H7 (cell line): ENCODE measurements around the gene AGAP2. TPM values are rescaled to one million over a fixed set of nuclear protein-coding genes. Genes with fewer than 3 reads are reported as not detected.

Experiments
- DNase-seq: peaks from one replicate; pipeline ENCODE4 v3.0.0; 2012
- H3K27me3 ChIP-seq: 2 replicates; pipeline ENCODE4 v1.6.0; 2011; ENCODE audit warnings: mild to moderate bottlenecking, low read length; ENCODE audit not compliant: control insufficient read depth, insufficient read depth
- H3K36me3 ChIP-seq: replicated peaks from 2 replicates; pipeline ENCODE4 v1.5.1; 2011; ENCODE audit warnings: low read length; ENCODE audit not compliant: control insufficient read depth, insufficient read depth
- H3K4me3 ChIP-seq: 2 replicates; pipeline ENCODE4 v1.5.1; 2011; ENCODE audit warnings: low read depth, mild to moderate bottlenecking, control low read depth, low read length, moderate library complexity; ENCODE audit not compliant: insufficient read depth
- total RNA-seq: library from RNA; depleted of rRNA; stranded (reverse); fragments of >200 nt; shearing (Covaris generic); gene quantifications from 2 replicates; pipeline ENCODE4 v1.2.3, GENCODE V29; 2014; rRNA removed

AGAP2 gene
- total RNA-seq, result 0.30 and 0.35 TPM in 2 replicates

DNA sequence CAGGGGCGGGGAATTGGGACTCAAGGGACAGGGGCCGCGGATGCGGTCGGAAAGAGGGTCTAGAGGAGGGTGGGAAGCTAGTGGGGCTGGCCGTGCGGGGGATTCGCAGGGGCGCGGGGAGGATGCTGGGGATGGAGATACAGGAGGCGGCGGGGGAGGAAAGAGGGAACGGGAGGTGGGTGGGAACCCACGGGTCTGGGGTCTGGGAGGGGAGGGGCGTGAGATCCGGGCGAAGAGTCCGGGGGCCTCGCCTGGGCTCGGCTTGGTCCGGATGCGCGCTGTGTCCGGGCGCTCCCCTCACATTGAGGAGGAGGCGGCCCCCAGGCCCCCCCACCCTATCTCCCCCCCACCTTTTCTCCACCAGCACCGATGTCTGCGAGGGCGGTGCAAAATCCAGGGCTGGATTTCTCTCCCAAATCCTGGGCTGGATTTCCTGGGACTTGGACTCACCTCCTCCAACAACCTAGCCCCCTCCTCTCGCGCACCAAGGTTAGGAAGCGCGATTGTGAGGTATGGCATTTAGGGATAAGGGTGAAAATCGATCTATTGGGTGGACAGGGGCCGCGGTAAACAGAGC, at the start of gene AGAP2:
AGAP2 (minus strand) TSS at position 82 of the 577 bp plus-strand sequence. CDS start 496 bp downstream, outside the sequence.
- H3K4me3 ChIP-seq, result peak within 1 kb of the TSS; percentile 43
- peaks cover 90% of the 10 kb centered on the region for H3K27me3 ChIP-seq
- peak; percentile 92 for DNase-seq

DNA sequence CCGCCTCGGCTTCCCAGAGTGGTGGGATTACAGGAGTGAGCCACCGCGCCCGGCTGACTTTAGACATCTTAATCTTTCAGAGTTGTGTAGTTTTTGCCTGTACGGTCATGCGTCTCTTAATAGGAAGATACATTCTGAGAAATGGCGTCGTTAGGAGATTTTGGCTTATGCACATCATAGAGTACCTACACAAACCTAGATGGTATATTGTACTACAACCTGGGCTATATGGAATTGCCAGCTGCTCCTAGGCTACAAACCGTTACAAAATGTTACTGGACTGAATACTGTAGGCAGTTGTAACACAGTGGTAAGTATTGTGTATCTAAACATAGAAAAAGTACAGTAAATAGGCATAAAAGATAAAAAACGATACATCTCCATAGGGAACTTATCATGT, 45.3 kb upstream of the AGAP2 start:
- Histone ChIP-seq H3K4me3 (no peak overlapping the region), H3K36me3 (peaks cover 8% of the 10 kb centered on the region), H3K27me3 (no peaks in the 10 kb centered on the region)
- no peak for DNase-seq

More for the DNA sequence above, at the start of gene AGAP2:
- H3K36me3 ChIP-seq, result no peaks in the 10 kb centered on the region

DNA sequence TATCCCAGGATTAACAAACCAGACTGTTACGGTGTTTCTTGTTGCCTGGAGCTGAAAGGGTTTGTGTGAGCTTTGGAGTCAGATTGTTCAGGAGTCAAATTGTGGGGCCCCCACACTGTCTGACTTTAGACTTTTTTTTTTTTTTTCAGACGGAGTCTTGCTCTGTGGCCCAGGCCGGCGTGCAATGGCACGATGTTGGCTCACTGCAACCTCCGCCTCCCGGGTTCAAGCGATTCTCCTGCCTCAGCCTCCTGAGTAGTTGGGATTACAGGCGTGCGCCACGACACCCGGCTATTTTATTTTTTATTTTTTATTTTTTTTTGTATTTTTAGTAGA, 44.9 kb upstream of the AGAP2 start:
- Histone ChIP-seq H3K4me3 (peak overlapping the region; percentile 97), H3K36me3 (peaks cover 8% of the 10 kb centered on the region), H3K27me3 (no peaks in the 10 kb centered on the region)
- DNase-seq, result no peak

DNA sequence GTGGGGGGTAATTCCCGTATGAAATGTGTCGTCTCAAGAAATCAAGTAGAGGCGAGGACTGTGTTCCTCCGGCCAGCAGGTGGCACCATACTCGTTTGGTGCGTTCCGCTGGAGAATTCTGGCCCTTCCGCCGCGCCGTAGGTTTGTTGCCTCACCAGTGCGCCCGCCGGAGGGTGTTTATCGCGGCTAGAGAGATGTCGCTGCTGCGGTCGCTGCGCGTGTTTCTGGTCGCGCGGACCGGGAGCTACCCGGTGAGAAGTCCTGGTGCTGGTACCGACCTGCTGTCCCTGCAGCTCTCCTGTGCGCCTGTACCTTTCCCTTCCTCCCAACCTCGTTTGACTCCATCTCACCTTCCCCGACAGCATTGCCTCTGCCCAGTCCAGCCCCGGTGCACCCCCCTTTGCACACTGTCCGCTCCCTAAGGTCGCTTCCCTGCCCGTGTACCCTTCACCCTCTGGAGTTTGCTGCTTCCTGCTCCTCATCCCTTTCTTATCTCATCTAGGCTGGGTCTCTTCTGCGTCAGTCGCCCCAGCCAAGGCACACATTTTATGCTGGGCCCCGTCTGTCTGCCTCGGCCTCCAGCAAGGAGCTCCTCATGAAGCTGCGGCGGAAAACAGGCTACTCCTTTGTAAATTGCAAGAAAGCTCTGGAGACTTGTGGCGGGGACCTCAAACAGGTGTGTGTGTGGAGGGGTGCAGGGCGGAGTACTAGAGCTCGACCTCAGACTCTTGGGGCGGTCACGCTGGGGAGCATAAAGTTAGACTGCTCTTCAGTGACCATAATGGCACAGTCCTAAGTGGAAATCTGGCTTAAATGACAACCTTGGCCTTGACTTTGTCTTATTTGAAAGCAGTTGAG, 44.3 kb upstream of the AGAP2 start, which contains the start of gene TSFM:
TSFM (plus strand) TSS at position 180 of the 858 bp plus-strand sequence; CDS start at position 195, 15 bp downstream.
- Histone ChIP-seq H3K27me3 (no peaks in the 10 kb centered on the region), H3K4me3 (peak within 1 kb of the TSS; percentile 97), H3K36me3 (peaks cover 8% of the 10 kb centered on the region)
- DNase-seq, result peak; percentile 90

DNA sequence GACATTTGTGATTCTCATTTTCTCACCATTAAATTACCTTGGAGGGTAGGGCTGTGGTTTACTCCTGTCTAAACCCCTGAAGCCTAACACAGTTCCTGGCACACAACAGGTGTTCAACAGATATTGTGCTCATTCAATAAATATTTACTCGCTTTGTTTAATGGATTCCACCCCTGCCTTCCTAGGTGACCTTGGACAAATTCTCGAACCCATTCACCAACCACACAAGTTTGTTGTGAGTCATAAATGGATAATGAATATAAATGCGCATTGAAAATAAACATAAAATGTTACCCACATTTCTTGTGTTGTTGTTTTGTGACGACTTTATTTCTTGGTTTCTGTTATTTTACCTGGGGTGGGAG, 43.7 kb upstream of the AGAP2 start:
- DNase-seq, result no peak
- H3K4me3 ChIP-seq, result no peak overlapping the region
- no peaks in the 10 kb centered on the region for H3K27me3 ChIP-seq
- H3K36me3 ChIP-seq, result peaks cover 8% of the 10 kb centered on the region

DNA sequence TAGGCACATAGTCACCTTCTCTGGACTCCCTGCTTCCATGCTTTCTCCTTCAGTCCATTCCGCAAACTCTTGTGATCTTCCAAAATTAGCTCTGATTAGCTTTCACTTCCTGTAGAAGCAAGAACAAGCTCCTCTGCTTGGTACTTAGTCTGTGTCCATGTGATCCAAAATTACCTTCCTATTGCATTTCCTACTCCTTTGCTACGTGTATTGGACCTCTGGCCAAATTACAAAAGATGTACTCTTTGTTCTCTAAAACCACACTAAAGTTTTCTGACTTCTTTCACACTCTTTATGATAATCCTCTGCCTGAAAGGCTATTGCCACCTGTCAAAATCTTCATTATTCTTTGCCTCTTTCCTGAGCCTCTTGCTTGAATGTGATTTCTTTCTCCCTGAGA, 43.3 kb upstream of the AGAP2 start:
- Histone ChIP-seq H3K36me3 (peaks cover 5% of the 10 kb centered on the region), H3K27me3 (no peaks in the 10 kb centered on the region), H3K4me3 (no peak overlapping the region)
- DNase-seq, result no peak

DNA sequence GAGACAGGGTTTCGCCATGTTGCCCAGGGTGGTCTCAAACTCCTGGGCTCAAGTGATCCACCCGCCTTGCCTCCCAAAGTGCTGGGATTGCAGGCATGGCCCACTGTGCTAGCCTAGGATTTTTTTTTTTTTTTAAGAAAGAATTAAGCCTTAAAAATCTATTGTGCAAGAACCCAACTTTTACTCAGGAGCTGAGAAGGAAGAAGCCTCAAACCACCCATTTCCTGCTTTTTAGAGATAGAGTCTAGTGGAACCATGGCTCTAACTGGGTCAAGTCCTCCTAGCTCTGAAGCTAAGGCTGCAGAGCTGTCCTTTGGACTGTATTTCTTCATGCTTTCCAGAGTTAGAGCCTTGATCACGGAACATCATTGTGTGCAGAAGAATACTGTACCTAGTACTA, 42.7 kb upstream of the AGAP2 start:
- Histone ChIP-seq H3K36me3 (peaks cover 3% of the 10 kb centered on the region), H3K4me3 (no peak overlapping the region), H3K27me3 (no peaks in the 10 kb centered on the region)
- no peak for DNase-seq

DNA sequence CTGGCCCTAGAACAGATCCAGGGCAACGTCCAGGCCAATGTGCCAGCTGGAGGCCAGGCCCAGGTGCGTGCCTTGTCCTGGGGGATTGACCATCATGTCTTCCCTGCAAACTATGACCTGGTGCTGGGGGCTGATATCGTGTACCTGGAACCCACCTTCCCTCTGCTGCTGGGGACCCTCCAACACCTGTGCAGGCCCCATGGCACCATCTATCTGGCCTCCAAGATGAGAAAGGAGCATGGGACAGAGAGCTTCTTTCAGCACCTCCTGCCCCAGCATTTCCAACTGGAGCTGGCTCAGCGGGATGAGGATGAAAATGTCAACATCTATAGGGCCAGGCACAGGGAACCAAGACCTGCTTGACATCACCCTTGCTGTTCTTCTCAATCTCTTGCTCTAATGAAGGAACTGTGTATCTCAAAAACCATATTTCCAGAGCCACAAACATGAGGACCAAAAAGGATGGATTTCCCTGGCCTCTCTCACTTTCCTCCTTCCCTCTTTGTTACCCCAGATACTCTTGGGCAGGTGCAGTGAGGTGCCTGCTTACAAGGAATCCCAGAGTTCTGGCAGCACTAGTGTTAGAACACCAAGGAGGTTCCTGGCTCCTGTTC, 41.8 kb upstream of the AGAP2 start:
- no peak overlapping the region for H3K4me3 ChIP-seq
- H3K27me3 ChIP-seq, result no peaks in the 10 kb centered on the region
- DNase-seq, result no peak
- H3K36me3 ChIP-seq, result peaks cover 3% of the 10 kb centered on the region

DNA sequence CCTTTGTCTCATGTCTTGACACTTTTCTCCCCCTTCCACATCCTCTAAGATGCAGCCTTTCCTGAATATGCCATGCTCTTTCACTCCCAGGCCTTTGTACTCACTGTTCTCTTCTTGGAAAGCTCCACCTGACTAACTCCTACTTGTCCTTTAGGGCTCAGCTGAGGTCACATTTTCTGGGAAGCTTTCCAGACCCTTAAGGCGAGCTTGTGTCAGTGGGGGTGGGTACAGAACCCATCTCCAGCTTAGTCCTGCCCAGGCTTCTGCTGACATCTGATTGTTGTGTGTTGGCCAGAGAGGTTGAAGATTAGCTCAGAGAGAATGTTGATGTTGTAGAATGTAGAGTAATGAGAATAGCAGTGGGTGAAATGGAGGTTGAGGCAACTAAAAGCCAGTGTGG, 41.2 kb upstream of the AGAP2 start:
- Histone ChIP-seq H3K4me3 (no peak overlapping the region), H3K27me3 (no peaks in the 10 kb centered on the region)
- DNase-seq, result no peak

DNA sequence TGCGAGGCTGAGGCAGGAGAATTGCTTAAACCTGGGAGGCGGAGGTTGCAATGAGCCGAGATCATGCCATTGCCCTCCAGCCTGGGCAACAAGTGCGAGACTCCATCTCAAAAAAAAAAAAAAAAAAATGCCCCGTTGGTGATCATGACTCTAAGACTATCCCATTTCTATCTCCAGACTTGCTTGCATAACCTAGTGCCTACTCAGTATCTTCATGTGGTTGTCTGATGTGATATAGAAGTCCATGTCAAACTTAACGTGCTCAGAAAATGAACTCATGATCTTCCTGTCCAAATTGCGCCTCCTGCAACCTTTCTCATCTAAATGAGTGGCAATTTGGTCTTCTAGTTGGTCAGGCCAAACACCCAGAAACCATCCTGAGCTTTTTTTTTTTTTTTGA, 39.4 kb upstream of the AGAP2 start:
- no peak overlapping the region for H3K4me3 ChIP-seq
- peaks cover under 1% of the 10 kb centered on the region for H3K27me3 ChIP-seq
- DNase-seq, result no peak
- H3K36me3 ChIP-seq, result no peaks in the 10 kb centered on the region; the same call in 1 of the 2 replicates

More for the DNA sequence above, 41.2 kb upstream of the AGAP2 start:
- peaks cover 3% of the 10 kb centered on the region for H3K36me3 ChIP-seq

DNA sequence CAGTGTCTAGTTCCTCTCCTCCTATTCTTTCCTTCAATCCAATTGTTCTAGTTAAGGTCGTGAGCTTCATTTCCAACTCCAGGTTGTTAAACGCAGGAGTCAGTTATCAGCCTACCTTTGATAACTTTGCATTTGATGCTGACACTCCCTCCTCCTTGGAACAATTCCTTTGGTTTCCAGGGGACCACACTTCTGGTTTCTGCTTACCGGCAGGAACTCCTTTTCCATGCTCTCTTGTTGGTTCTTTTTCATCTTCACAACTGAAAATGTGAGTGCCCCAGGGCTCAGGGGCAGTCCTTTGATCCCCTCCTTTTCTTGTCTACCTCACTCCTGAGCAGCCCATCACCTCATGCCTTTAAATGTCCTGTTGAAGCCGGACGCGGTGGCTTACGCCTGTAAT, 38.8 kb upstream of the AGAP2 start:
- H3K4me3 ChIP-seq, result no peak overlapping the region
- H3K27me3 ChIP-seq, result peaks cover 3% of the 10 kb centered on the region
- DNase-seq, result no peak
- no peaks in the 10 kb centered on the region; the same call in 1 of the 2 replicates for H3K36me3 ChIP-seq

DNA sequence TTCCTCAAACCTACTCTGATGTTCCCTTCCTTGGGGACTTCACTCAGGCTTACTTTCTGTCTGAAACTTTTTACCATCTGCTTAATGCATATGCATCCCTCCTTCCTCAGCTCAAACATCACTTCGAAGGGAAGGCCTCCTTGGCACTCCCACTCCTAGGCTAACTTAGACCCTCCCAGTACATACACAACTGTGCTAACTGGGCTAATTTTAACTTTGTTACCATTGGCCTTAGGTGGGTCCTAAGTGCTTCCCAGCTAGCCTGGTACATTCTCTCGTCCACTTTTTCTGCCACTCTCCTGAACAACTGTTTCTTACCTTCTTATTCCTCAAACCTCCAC, 37.7 kb upstream of the AGAP2 start:
- Histone ChIP-seq H3K27me3 (peaks cover 3% of the 10 kb centered on the region), H3K36me3 (no peaks in the 10 kb centered on the region; the same call in 1 of the 2 replicates), H3K4me3 (no peak overlapping the region)
- no peak for DNase-seq

DNA sequence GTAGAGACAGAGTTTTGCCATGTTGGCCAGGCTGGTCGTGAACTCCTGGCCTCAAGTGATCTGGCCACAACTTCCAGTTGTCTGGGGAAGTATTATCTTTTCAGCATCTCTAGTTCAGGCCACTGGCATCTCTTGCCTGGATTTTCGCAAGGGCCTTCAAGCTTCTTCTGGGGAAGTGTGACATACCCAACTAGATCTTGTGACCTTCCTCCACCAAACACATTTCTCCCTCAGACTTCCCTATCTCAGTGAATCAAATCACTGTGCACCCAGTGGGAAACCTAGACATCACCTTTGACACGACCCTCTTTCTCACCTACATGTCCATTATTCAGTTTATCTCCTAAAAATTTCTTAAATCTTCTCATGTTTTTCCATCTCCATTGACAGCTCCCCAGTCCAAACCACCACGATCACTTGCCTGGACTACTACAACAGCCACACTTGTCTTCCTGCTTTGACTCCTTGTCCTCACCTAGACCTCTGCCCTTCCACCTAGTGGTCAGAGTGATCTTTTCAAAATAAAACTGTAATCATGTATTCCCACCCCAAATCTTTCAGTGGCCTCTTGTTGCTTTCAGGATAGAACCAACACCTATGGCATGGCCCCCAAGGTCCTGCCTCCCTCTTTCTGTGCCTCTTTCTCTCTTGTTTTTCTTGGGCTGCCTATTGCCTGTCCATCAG, 37.2 kb upstream of the AGAP2 start:
- peaks cover 2% of the 10 kb centered on the region for H3K36me3 ChIP-seq
- no peak for DNase-seq
- no peak overlapping the region for H3K4me3 ChIP-seq
- peaks cover 3% of the 10 kb centered on the region for H3K27me3 ChIP-seq

DNA sequence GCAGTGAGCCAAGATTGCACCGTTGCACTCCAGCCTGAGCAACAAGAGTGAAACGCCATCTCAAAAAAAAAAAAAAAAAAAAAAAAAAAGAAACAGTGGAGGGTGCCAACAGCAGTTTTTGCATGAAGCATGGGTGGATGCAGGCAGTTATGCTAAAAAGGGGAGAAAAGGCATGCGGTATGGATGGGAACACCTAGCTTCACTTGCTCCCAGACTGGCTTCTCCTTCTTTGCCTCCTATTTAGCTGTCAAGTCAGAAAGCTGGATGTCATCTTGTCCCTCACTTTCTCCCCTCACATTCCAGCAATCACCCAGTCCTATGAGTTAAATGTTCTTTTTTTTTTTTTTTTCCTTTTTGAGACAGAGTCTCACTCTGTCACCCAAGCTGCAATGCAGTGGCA, 36.5 kb upstream of the AGAP2 start:
- H3K27me3 ChIP-seq, result peaks cover 3% of the 10 kb centered on the region
- peaks cover 6% of the 10 kb centered on the region for H3K36me3 ChIP-seq
- no peak overlapping the region for H3K4me3 ChIP-seq
- no peak for DNase-seq
